B cell (primary cell): ENCODE results near the gene VASN. TPM values are rescaled to one million over a fixed set of nuclear protein-coding genes. Genes with fewer than 3 reads are reported as not detected.

Experiments
- ATAC-seq: fragments of 200-7000 bp; cut with Tn5 transposase; one replicate; pipeline ENCODE4 v1.10.0; 2021; ENCODE audit warnings: low read depth, mild to moderate bottlenecking, moderate number of reproducible peaks, moderate library complexity
- CTCF ChIA-PET: fragments of 350-600 bp; sonication (Branson Sonifier 250); formaldehyde crosslinking; loops from one replicate; lab custom pipeline; 2021; ENCODE audit warnings: antibody characterized with exemption, inconsistent platforms; lab: Charles Lee
- POLR2A ChIA-PET: fragments of 350-600 bp; sonication (Branson Sonifier 250); formaldehyde crosslinking; loops from one replicate; lab custom pipeline; 2021; ENCODE audit warnings: antibody characterized with exemption; lab: Charles Lee
- DNase-seq: peaks from one replicate; pipeline ENCODE4 v3.0.0; 2013
- H2AFZ ChIP-seq: 2 replicates; pipeline ENCODE4 v1.6.1; 2012; ENCODE audit warnings: mild to moderate bottlenecking, low read depth, low read length; ENCODE audit not compliant: insufficient read depth, poor library complexity, severe bottlenecking
- H3K27ac ChIP-seq, 2 donors: 1 replicate in 1 of 2; 2 replicates in 1 of 2; pipeline ENCODE4 v1.5.1; 2012 to 2013; ENCODE audit warnings: low read length in 2 of 2, mild to moderate bottlenecking in 2 of 2, moderate library complexity in 1 of 2
- H3K27me3 ChIP-seq, 4 experiments: fragments of 200-600 bp in 1 of 4; sonication (generic) in 1 of 4; replicated peaks in 1 of 4; 1 replicate in 2 of 4; 2 replicates in 2 of 4; pipeline versions ENCODE4 v1.6.1 to v1.7.0; 2013 to 2016; ENCODE audit warnings: low read length in 3 of 4, mild to moderate bottlenecking in 2 of 4, mixed read lengths in 1 of 4, moderate library complexity in 1 of 4; ENCODE audit not compliant: insufficient read depth in 4 of 4, control insufficient read depth in 3 of 4; ENCODE audit errors: control extremely low read depth in 1 of 4
- H3K36me3 ChIP-seq, 2 experiments: replicated peaks in 1 of 2; 1 replicate in 1 of 2; 2 replicates in 1 of 2; pipeline versions ENCODE4 v1.6.1 to v1.7.1; 2013; ENCODE audit warnings: low read length in 1 of 2; ENCODE audit not compliant: insufficient read depth in 2 of 2, control insufficient read depth in 1 of 2; ENCODE audit errors: control extremely low read depth in 1 of 2, extremely low read depth in 1 of 2
- H3K4me1 ChIP-seq, 2 donors: fragments of 200-600 bp in 1 of 2; sonication (generic) in 1 of 2; 1 replicate in 1 of 2; 2 replicates in 1 of 2; pipeline versions ENCODE4 v1.5.1 to v1.6.1; 2013 to 2017; ENCODE audit warnings: low read length in 2 of 2; ENCODE audit not compliant: control insufficient read depth in 2 of 2, insufficient read depth in 2 of 2
- H3K4me2 ChIP-seq: replicated peaks from 2 replicates; pipeline ENCODE3; 2012; ENCODE audit warnings: mild to moderate bottlenecking, low read depth, low read length; ENCODE audit not compliant: poor library complexity, severe bottlenecking
- H3K4me3 ChIP-seq, 5 experiments: fragments of 200-600 bp in 1 of 5; sonication (generic) in 1 of 5; 1 replicate in 3 of 5; 2 replicates in 2 of 5; pipeline versions ENCODE4 v1.5.1 to v1.7.0; 2011 to 2016; ENCODE audit warnings: low read length in 4 of 5, mild to moderate bottlenecking in 4 of 5, low read depth in 2 of 5, control low read depth in 1 of 5, moderate library complexity in 1 of 5; ENCODE audit not compliant: insufficient read depth in 1 of 5; ENCODE audit errors: control extremely low read depth in 1 of 5, extremely low read depth in 1 of 5
- H3K79me2 ChIP-seq: fragments of 200-600 bp; sonication (generic); one replicate; pipeline ENCODE4 v1.6.0; 2016; ENCODE audit warnings: low read length; ENCODE audit not compliant: control insufficient read depth, insufficient read depth
- H3K9ac ChIP-seq: fragments of 200-600 bp; sonication (generic); 2 replicates; pipeline ENCODE4 v1.6.1; 2017; ENCODE audit warnings: mild to moderate bottlenecking, low read length, moderate library complexity
- H3K9me3 ChIP-seq, 3 donors: one replicate each; pipeline versions ENCODE4 v1.6.1 to v1.7.1; 2013; ENCODE audit warnings: low read length in 2 of 3; ENCODE audit not compliant: control insufficient read depth in 2 of 3, insufficient read depth in 1 of 3; ENCODE audit errors: control extremely low read depth in 1 of 3
- H4K20me1 ChIP-seq: 2 replicates; pipeline ENCODE4 v1.6.0; 2012; ENCODE audit warnings: mild to moderate bottlenecking, low read length; ENCODE audit not compliant: insufficient read depth, control insufficient read depth, poor library complexity, severe bottlenecking
- H3K27ac Mint-ChIP-seq: one replicate; pipeline ENCODE4 v1.8.0; 2021; ENCODE audit warnings: mixed read lengths
- H3K27me3 Mint-ChIP-seq: one replicate; pipeline ENCODE4 v1.8.0; 2021; ENCODE audit warnings: mixed read lengths
- H3K4me1 Mint-ChIP-seq: one replicate; pipeline ENCODE4 v1.8.0; 2021; ENCODE audit warnings: mixed read lengths
- H3K4me3 Mint-ChIP-seq: one replicate; pipeline ENCODE4 v1.8.0; 2021; ENCODE audit warnings: mixed read lengths
- H3K9me3 Mint-ChIP-seq: one replicate; pipeline ENCODE4 v1.8.0; 2022; ENCODE audit warnings: mixed read lengths; ENCODE audit not compliant: insufficient read depth
- CTCF ChIP-seq: fragments of 200-600 bp; IDR thresholded peaks from one replicate; pipeline ENCODE4 v1.8.0; 2022; ENCODE audit warnings: antibody characterized with exemption, mild to moderate bottlenecking
- EZH2 ChIP-seq: IDR thresholded peaks from 2 replicates; pipeline ENCODE4 v1.6.1; 2012; ENCODE audit warnings: borderline replicate concordance, low read depth, mild to moderate bottlenecking, moderate library complexity, low read length; ENCODE audit not compliant: insufficient read depth, poor library complexity, severe bottlenecking
- WGBS: methylation state at CpG from one replicate; pipeline ENCODE4 v1.1.5; 2013; ENCODE audit warnings: missing lambda C conversion rate; ENCODE audit not compliant: insufficient coverage; 5-methylcytosine and 5-hydroxymethylcytosine counted together
- intact Hi-C: fragments of 100-400 bp; cut with micrococcal nuclease; formaldehyde crosslinking; loops from one replicate; pipeline ENCODE4 v1.10.0; 2022
- polyA plus RNA-seq: library from polyadenylated mRNA; depleted of rRNA; stranded (reverse); fragments of >200 nt; gene quantifications from 2 replicates; pipeline ENCODE4 v1.2.3, GENCODE V29; 2012
- total RNA-seq, 2 donors: library from RNA; stranded (reverse); fragments of 120-200 nt in 1 of 2; gene quantifications; 1 replicate in 1 of 2; 2 replicates in 1 of 2; pipeline versions ENCODE4 v1.2.3 to v1.2.4, GENCODE V29; 2013 to 2022

The VASN gene
- total and polyA plus RNA-seq, 2 donors (not counting 1 experiment from before 2014, with no cell fraction given), result 0.57 to 0.76 TPM

DNA sequence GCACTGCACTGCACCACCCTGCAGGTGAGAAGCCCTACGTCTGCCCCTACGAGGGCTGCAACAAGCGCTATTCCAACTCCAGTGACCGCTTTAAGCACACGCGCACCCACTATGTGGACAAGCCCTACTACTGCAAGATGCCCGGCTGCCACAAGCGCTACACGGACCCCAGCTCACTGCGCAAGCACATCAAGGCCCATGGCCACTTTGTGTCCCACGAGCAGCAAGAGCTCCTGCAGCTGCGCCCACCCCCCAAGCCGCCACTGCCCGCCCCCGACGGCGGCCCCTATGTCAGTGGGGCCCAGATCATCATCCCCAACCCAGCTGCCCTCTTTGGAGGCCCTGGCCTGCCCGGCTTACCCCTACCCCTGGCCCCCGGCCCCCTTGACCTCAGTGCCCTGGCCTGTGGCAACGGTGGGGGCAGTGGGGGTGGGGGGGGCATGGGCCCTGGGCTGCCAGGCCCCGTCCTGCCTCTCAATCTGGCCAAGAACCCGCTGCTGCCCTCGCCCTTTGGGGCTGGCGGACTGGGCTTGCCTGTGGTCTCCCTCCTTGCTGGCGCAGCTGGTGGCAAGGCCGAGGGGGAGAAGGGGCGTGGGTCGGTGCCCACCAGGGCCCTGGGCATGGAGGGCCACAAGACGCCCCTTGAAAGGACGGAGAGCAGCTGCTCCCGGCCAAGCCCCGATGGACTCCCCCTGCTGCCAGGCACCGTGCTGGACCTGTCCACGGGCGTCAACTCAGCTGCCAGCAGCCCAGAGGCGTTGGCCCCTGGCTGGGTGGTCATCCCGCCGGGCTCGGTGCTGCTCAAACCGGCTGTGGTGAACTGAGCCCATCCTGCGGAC lies 34.7 kb upstream of the VASN start:
- ChIA-PET POLR2A (no interaction called here), CTCF (no interaction called here)
- intact Hi-C loops, result no loop called here
- DNase-seq (no peak), ATAC-seq (no peak)
- Histone ChIP-seq H3K27me3 (peaks cover 0 to 10% (median 0%) of the 10 kb centered on the region in 4 experiments), H3K4me1 (no peaks in the 10 kb centered on the region), H3K27ac (no peak overlapping the region), H3K9me3 (no peaks in the 10 kb centered on the region), H3K4me3 (no peak overlapping the region), H3K79me2 (peaks cover 46% of the 10 kb centered on the region), H3K4me2 (no peak overlapping the region), H3K9ac (no peak overlapping the region), H3K36me3 (peaks cover 0 to 11% of the 10 kb centered on the region in 2 experiments), H4K20me1 (peaks cover 17% of the 10 kb centered on the region), H2AFZ (no peak overlapping the region)
- Mint-ChIP-seq H3K27me3 (no peaks in the 10 kb centered on the region), H3K9me3 (no peaks in the 10 kb centered on the region), H3K27ac (no peak overlapping the region), H3K4me3 (no peak overlapping the region), H3K4me1 (no peaks in the 10 kb centered on the region)
- WGBS, result 96% methylated on average over 34 of the region's 41 CpGs
- TF ChIP-seq CTCF (no peak), EZH2 (no peak)

GRCh38 chr16:4337540-4338088 lies 34.0 kb upstream of the VASN start:
- POLR2A ChIA-PET, result no interaction called here

More at GRCh38 chr16:4337540-4338088, 34.0 kb upstream of the VASN start:
- peaks cover 0 to 11% of the 10 kb centered on the region in 2 experiments for H3K36me3 ChIP-seq
- H2AFZ ChIP-seq, result no peak overlapping the region
- no peaks in the 10 kb centered on the region for H3K4me1 ChIP-seq
- no peak overlapping the region for H3K4me3 ChIP-seq
- intact Hi-C loops, result no loop called here
- H4K20me1 ChIP-seq, result peaks cover 19% of the 10 kb centered on the region
- H3K27ac Mint-ChIP-seq, result no peak overlapping the region
- no peaks in the 10 kb centered on the region for H3K9me3 ChIP-seq
- H3K79me2 ChIP-seq, result peaks cover 49% of the 10 kb centered on the region
- no peaks in the 10 kb centered on the region for H3K27me3 Mint-ChIP-seq
- no peak overlapping the region for H3K9ac ChIP-seq
- H3K27ac ChIP-seq, result no peak overlapping the region
- ATAC-seq (no peak), DNase-seq (no peak)
- H3K9me3 Mint-ChIP-seq, result no peaks in the 10 kb centered on the region
- no peak overlapping the region for H3K4me3 Mint-ChIP-seq
- H3K27me3 ChIP-seq, result peaks cover 0 to 3% (median 0%) of the 10 kb centered on the region in 4 experiments
- CTCF ChIA-PET, result no interaction called here
- WGBS, result 93% methylated on average over 12 of the region's 12 CpGs
- no peak overlapping the region for H3K4me2 ChIP-seq
- H3K4me1 Mint-ChIP-seq, result no peaks in the 10 kb centered on the region
- TF ChIP-seq EZH2 (no peak), CTCF (no peak)
